K562 (cell line): ENCODE results near the gene UNC5B. TPM values are rescaled to one million over a fixed set of nuclear protein-coding genes. Genes with fewer than 3 reads are reported as not detected.

ENCODE experiments used
- ATAC-seq: fragments of 200-7000 bp; cut with Tn5 transposase; 3 replicates; pipeline ENCODE4 v1.9.1; 2020; ENCODE audit warnings: moderate library complexity
- BruUV-seq: library from RNA; stranded (reverse); fragments of 400-500 nt; replicated peaks from 2 replicates; lab custom pipeline; 2021; lab: Mats Ljungman, UMichigan
- CTCF ChIA-PET: fragments of 300-600 bp; formaldehyde crosslinking; extraction: SDS; loops from one replicate; lab custom pipeline; 2021; ENCODE audit warnings: low intra/inter-chr PET ratio; lab: Yijun Ruan, JAX
- POLR2A ChIA-PET: fragments of 300-600, 350-650 bp; sonication (Branson Sonifier 250); formaldehyde crosslinking; extraction: SDS; loops from one replicate; lab custom pipeline; 2021; ENCODE audit warnings: antibody characterized with exemption, inconsistent platforms; lab: Yijun Ruan, JAX
- DNase-seq, 4 experiments: peaks; one replicate each; pipeline versions ENCODE4 v3.0.0 to v3.0.0-alpha.2; 2011 to 2018; ENCODE audit warnings: low spot score in 3 of 4, mixed read lengths in 3 of 4; ENCODE audit errors: extremely low read depth in 1 of 4
- FAIRE-seq: peaks from 2 replicates; lab custom pipeline; 2011; peaks lifted over from hg19 to GRCh38; lab: Jason Lieb, UNC
- H2AFZ ChIP-seq: 2 replicates; pipeline ENCODE4 v1.6.0; 2011; ENCODE audit warnings: low read depth, low read length, control low read depth, inconsistent platforms
- H3K27ac ChIP-seq: fragments of 200-600 bp; 3 replicates; pipeline ENCODE4 v1.8.0; 2011; ENCODE audit warnings: low read depth, mild to moderate bottlenecking, control low read depth, inconsistent platforms, low read length, moderate library complexity, mixed read lengths; ENCODE audit errors: extremely low read depth
- H3K27me3 ChIP-seq, 2 experiments: fragments of 300-600 bp in 1 of 2; 2 replicates in 1 of 2; 3 replicates in 1 of 2; pipeline versions ENCODE4 v1.6.0 to v1.8.0; 2011; ENCODE audit warnings: inconsistent platforms in 2 of 2, low read length in 2 of 2, mild to moderate bottlenecking in 1 of 2, mixed read lengths in 1 of 2, moderate library complexity in 1 of 2; ENCODE audit not compliant: control insufficient read depth in 2 of 2, insufficient read depth in 2 of 2
- H3K36me3 ChIP-seq: fragments of 300-600 bp; 3 replicates; pipeline ENCODE4 v1.8.0; 2011; ENCODE audit warnings: mild to moderate bottlenecking, low read length, inconsistent platforms; ENCODE audit not compliant: control insufficient read depth, insufficient read depth
- H3K4me1 ChIP-seq, 2 experiments: fragments of 200-600 bp in 1 of 2; replicated peaks in 1 of 2; 2 replicates in 1 of 2; 3 replicates in 1 of 2; pipeline versions ENCODE4 v1.5.1 to v1.8.0; 2011; ENCODE audit warnings: inconsistent platforms in 2 of 2, low read length in 2 of 2, mild to moderate bottlenecking in 1 of 2, mixed read lengths in 1 of 2, moderate library complexity in 1 of 2; ENCODE audit not compliant: control insufficient read depth in 2 of 2, insufficient read depth in 2 of 2
- H3K4me2 ChIP-seq: 2 replicates; pipeline ENCODE4 v1.6.1; 2011; ENCODE audit warnings: low read length, control low read depth, inconsistent platforms, mixed read lengths; ENCODE audit not compliant: insufficient read depth
- H3K4me3 ChIP-seq: fragments of 200-600 bp; sonication (generic), shearing (Covaris generic); 2 replicates; pipeline ENCODE4 v1.5.1; 2016; ENCODE audit warnings: control low read depth, inconsistent platforms
- H3K79me2 ChIP-seq: fragments of 200-600 bp; 3 replicates; pipeline ENCODE4 v1.8.0; 2011; ENCODE audit warnings: low read length, inconsistent platforms; ENCODE audit not compliant: control insufficient read depth, insufficient read depth
- H3K9ac ChIP-seq, 2 experiments: 2 replicates each; pipeline versions ENCODE4 v1.6.0 to v1.6.1; 2011; ENCODE audit warnings: low read depth in 2 of 2, low read length in 2 of 2, control low read depth in 1 of 2, inconsistent platforms in 1 of 2, mild to moderate bottlenecking in 1 of 2, mixed read lengths in 1 of 2; ENCODE audit not compliant: insufficient read depth in 1 of 2
- H3K9me1 ChIP-seq: one replicate; pipeline ENCODE4 v1.6.0; 2011; ENCODE audit warnings: inconsistent platforms, mild to moderate bottlenecking, low read length, moderate library complexity; ENCODE audit not compliant: control insufficient read depth, insufficient read depth
- H3K9me3 ChIP-seq: replicated peaks from 2 replicates; pipeline ENCODE4 v1.5.1; 2011; ENCODE audit warnings: low read depth, low read length, inconsistent platforms; ENCODE audit not compliant: control insufficient read depth, insufficient read depth
- H4K20me1 ChIP-seq: replicated peaks from 2 replicates; pipeline ENCODE4 v1.6.1; 2011; ENCODE audit warnings: low read length, inconsistent platforms, mixed read lengths; ENCODE audit not compliant: control insufficient read depth, insufficient read depth
- BCLAF1 ChIP-seq, 2 experiments: fragments of 450-650 bp in 1 of 2; IDR thresholded peaks; 2 replicates each; pipeline ENCODE4 v1.6.1; 2011 to 2017; ENCODE audit warnings: low read depth in 2 of 2, antibody characterized with exemption in 1 of 2, borderline replicate concordance in 1 of 2, low read length in 1 of 2, mild to moderate bottlenecking in 1 of 2, mixed read lengths in 1 of 2; ENCODE audit not compliant: control insufficient read depth in 1 of 2
- HMG20B ChIP-seq: fragments of 250-450 bp; sonication (Bioruptor Pico); IDR thresholded peaks from 2 replicates; pipeline ENCODE4 v1.5.0; 2021; ENCODE audit warnings: mild to moderate bottlenecking
- JUND ChIP-seq, 2 experiments: IDR thresholded peaks; 2 replicates in 1 of 2; 3 replicates in 1 of 2; pipeline ENCODE4 v1.6.1; 2011; ENCODE audit warnings: borderline replicate concordance in 2 of 2, low read depth in 2 of 2, low read length in 2 of 2, improper control_type of control experiment in 1 of 2, missing biosample characterization in 1 of 2, missing genetic modification characterization in 1 of 2, missing genetic modification reagents in 1 of 2
- MAZ ChIP-seq, 2 experiments: fragments of 450-650 bp in 1 of 2; sonication (generic) in 1 of 2; formaldehyde crosslinking; IDR thresholded peaks in 1 of 2; conservative IDR thresholded peaks in 1 of 2; 2 replicates each; pipeline versions ENCODE4 v1.4.0 to v1.5.0; 2020; ENCODE audit warnings: mild to moderate bottlenecking in 1 of 2, missing genetic modification reagents in 1 of 2
- NBN ChIP-seq: fragments of 450-650 bp; IDR thresholded peaks from 2 replicates; pipeline ENCODE4 v1.6.1; 2016; ENCODE audit warnings: low read depth, mild to moderate bottlenecking
- NEUROD1 ChIP-seq: fragments of 150-350 bp; IDR thresholded peaks from 2 replicates; pipeline ENCODE4 v1.6.1; 2014; ENCODE audit warnings: borderline replicate concordance, low read length, low read depth; ENCODE audit not compliant: partially characterized antibody
- PRMT5 ChIP-seq: sonication (generic); formaldehyde crosslinking; IDR thresholded peaks from 2 replicates; pipeline ENCODE4 v1.5.0; 2020; ENCODE audit warnings: missing genetic modification reagents
- SMARCB1 ChIP-seq: IDR thresholded peaks from 2 replicates; pipeline ENCODE4 v1.6.1; 2011; ENCODE audit warnings: improper control_type of control experiment, low read depth; ENCODE audit not compliant: insufficient read length
- SMC3 ChIP-seq: conservative IDR thresholded peaks from 2 replicates; pipeline ENCODE4 v1.6.1; 2011; ENCODE audit warnings: low read depth, low read length, improper control_type of control experiment; ENCODE audit not compliant: insufficient read depth
- THRB ChIP-seq: fragments of 450-650 bp; formaldehyde crosslinking; conservative IDR thresholded peaks from 2 replicates; pipeline ENCODE4 v1.4.0; 2022; ENCODE audit warnings: mild to moderate bottlenecking, missing genetic modification characterization
- ZFP36 ChIP-seq: fragments of 150-350 bp; IDR thresholded peaks from 2 replicates; pipeline ENCODE4 v1.6.1; 2018; ENCODE audit warnings: low read length, low read depth; ENCODE audit not compliant: partially characterized antibody
- ZNF232 ChIP-seq: sonication (generic); formaldehyde crosslinking; IDR thresholded peaks from 2 replicates; pipeline ENCODE4 v1.8.0; 2022; ENCODE audit warnings: mild to moderate bottlenecking, missing genetic modification reagents
- ZNF253 ChIP-seq: fragments of 250-450 bp; sonication (Bioruptor Pico); conservative IDR thresholded peaks from 2 replicates; pipeline ENCODE4 v1.6.1; 2021; ENCODE audit warnings: mild to moderate bottlenecking
- ZNF583 ChIP-seq: fragments of 250-450 bp; sonication (Bioruptor Pico); IDR thresholded peaks from 2 replicates; pipeline ENCODE4 v1.4.0; 2020
- WGBS: fragments of 100-300 bp; shearing (Covaris generic); methylation state at CpG from one replicate; pipeline ENCODE4 v1.1.6; 2016; ENCODE audit warnings: low coverage, mixed read lengths; ENCODE audit not compliant: insufficient coverage; ENCODE audit errors: missing lambda C conversion rate; 5-methylcytosine and 5-hydroxymethylcytosine counted together
- in situ Hi-C: fragments of 300-500 bp; cut with MboI; formaldehyde crosslinking; loops from 4 replicates; pipeline ENCODE4 v1.15.0; 2018; ENCODE audit warnings: inconsistent platforms, mixed read lengths
- intact Hi-C: fragments of 100-400 bp; cut with micrococcal nuclease; formaldehyde crosslinking; loops from 2 replicates; pipeline ENCODE4 v1.14.2; 2022
- polyA plus RNA-seq, 8 experiments: library from polyadenylated mRNA; depleted of rRNA in 4 of 8; stranded (reverse) in 5 of 8; unstranded in 3 of 8; fragments of >200 nt; fragmentation: Nextera tagmentation in 2 of 8; fragmentation: Illumina TruSeq in 1 of 8; extraction: Ambion mirVana in 2 of 8; extraction: Trizol in 1 of 8; gene quantifications; 2 replicates each; pipeline versions ENCODE4 v1.2.1 to v1.2.3, GENCODE V29; 2011 to 2014; ENCODE audit warnings: inconsistent platforms in 1 of 8, missing spikeins in 1 of 8
- total RNA-seq, 7 experiments: library from RNA; depleted of rRNA in 6 of 7; stranded (reverse); fragments of >200 nt in 6 of 7; fragmentation: Illumina TruSeq in 2 of 7; extraction: Trizol in 2 of 7; gene quantifications; 2 replicates each; pipeline versions ENCODE4 v1.2.1 to v1.2.3, GENCODE V29; 2011 to 2021; ENCODE audit warnings: low replicate concordance in 1 of 7

The UNC5B gene
- total and polyA plus RNA-seq, 9 of the 15 experiments (the other 6 are each of a cell fraction or from before 2014, with no cell fraction given) = 0.10 to 8.4 (median 2.1) TPM

- TF ChIP-seq SMARCB1 (no peak), SMC3 (no peak), NEUROD1 (no peak), PRMT5 (CRISPR knock-in tag) (no peak)
- TF ChIP-seq, all 486 proteins: peak for 0
Measured at GRCh38 chr10:71337219-71337701, 124.9 kb downstream of the UNC5B start (continued).

- peak; percentile 43 to 60 (median 54) for DNase-seq
- Histone ChIP-seq H3K27me3 (no peaks in the 10 kb centered on the region), H3K36me3 (no peaks in the 10 kb centered on the region), H3K9me3 (no peaks in the 10 kb centered on the region), H3K27ac (no peak overlapping the region), H3K9ac (peak overlapping the region in 1 of 2 experiments; percentile 73; a peak in 2 of 4 replicates), H3K4me1 (peaks cover 27 to 35% of the 10 kb centered on the region in 2 experiments), H3K9me1 (no peaks in the 10 kb centered on the region), H3K4me2 (peak overlapping the region; percentile 11; the same call in 1 of the 2 replicates), H3K79me2 (no peaks in the 10 kb centered on the region), H4K20me1 (peaks cover 11% of the 10 kb centered on the region), H2AFZ (no peak overlapping the region), H3K4me3 (no peak overlapping the region)
- peak; percentile 76 for ATAC-seq
- WGBS = 32% methylated on average over 13 of the region's 13 CpGs
- in situ Hi-C loops (no loop called here), intact Hi-C loops (no loop called here)
- ChIA-PET CTCF (no interaction called here), POLR2A (interaction anchor here (0.6 to 3.1 kb wide), 8 partner anchors 8 to 1534 kb away, joined by 3 to 18 read pairs (median 4); partner anchors contain the start of gene SLC29A3)
- peak; percentile 42 for FAIRE-seq
- BruUV-seq = no TSS peak
- TF ChIP-seq ZNF232 (CRISPR knock-in tag) = no peak
- TF ChIP-seq BCLAF1 (IDR thresholded peaks at IDR 0.05; ENCODE audit: borderline replicate concordance in 1 of 2, control insufficient read depth in 1 of 2, low read depth in 2 of 2, low read length in 1 of 2) = no peak
- no peak for TF ChIP-seq MAZ (CRISPR knock-in tag; conservative IDR thresholded peaks at IDR 0.05 in 1 of 2, IDR thresholded peaks at IDR 0.05 in 1 of 2)
- no peak for TF ChIP-seq JUND (IDR thresholded peaks at IDR 0.05; ENCODE audit: borderline replicate concordance, low read depth, low read length)
- TF ChIP-seq JUND (tag; IDR thresholded peaks at IDR 0.05; ENCODE audit: borderline replicate concordance, low read depth, low read length) = peak; percentile 36; the same call in 1 of the 3 replicates
- TF ChIP-seq THRB = no peak
- TF ChIP-seq ZFP36 = no peak
- no peak for TF ChIP-seq NBN
- no peak for TF ChIP-seq ZNF583 (CRISPR knock-in tag)
- TF ChIP-seq ZNF253 (CRISPR knock-in tag) = no peak
- no peak for TF ChIP-seq HMG20B (CRISPR knock-in tag)
Measured at GRCh38 chr10:71338728-71339495, 126.5 kb downstream of the UNC5B start.
